MG63 (cell line): ENCODE data around the gene DGKI. TPM values are rescaled to one million over a fixed set of nuclear protein-coding genes. Genes with fewer than 3 reads are reported as not detected.

ENCODE experiments used
- DNase-seq: peaks from one replicate; pipeline ENCODE4 v3.0.0-alpha.2; 2020
- H3K27me3 ChIP-seq: fragments of 250-450 bp; sonication (Bioruptor Pico); 2 replicates; pipeline ENCODE4 v1.5.1; 2020; ENCODE audit warnings: mild to moderate bottlenecking, moderate library complexity
- H3K36me3 ChIP-seq: fragments of 250-450 bp; sonication (Bioruptor Pico); 2 replicates; pipeline ENCODE4 v1.5.1; 2020; ENCODE audit warnings: mild to moderate bottlenecking, moderate library complexity
- H3K4me3 ChIP-seq: fragments of 250-450 bp; sonication (Bioruptor Pico); 2 replicates; pipeline ENCODE4 v1.5.1; 2020; ENCODE audit warnings: mild to moderate bottlenecking, moderate library complexity
- H3K9me3 ChIP-seq: fragments of 250-450 bp; sonication (Bioruptor Pico); 2 replicates; pipeline ENCODE4 v1.5.1; 2020; ENCODE audit warnings: mild to moderate bottlenecking, moderate library complexity
- total RNA-seq: library from RNA; depleted of rRNA; stranded (reverse); fragments of >200 nt; shearing (Covaris generic); gene quantifications from 2 replicates; pipeline ENCODE4 v1.2.3, GENCODE V29; 2014; ENCODE audit warnings: low replicate concordance; rRNA removed

Gene DGKI
- 0.12 and 0.43 TPM in 2 replicates for total RNA-seq

DNA sequence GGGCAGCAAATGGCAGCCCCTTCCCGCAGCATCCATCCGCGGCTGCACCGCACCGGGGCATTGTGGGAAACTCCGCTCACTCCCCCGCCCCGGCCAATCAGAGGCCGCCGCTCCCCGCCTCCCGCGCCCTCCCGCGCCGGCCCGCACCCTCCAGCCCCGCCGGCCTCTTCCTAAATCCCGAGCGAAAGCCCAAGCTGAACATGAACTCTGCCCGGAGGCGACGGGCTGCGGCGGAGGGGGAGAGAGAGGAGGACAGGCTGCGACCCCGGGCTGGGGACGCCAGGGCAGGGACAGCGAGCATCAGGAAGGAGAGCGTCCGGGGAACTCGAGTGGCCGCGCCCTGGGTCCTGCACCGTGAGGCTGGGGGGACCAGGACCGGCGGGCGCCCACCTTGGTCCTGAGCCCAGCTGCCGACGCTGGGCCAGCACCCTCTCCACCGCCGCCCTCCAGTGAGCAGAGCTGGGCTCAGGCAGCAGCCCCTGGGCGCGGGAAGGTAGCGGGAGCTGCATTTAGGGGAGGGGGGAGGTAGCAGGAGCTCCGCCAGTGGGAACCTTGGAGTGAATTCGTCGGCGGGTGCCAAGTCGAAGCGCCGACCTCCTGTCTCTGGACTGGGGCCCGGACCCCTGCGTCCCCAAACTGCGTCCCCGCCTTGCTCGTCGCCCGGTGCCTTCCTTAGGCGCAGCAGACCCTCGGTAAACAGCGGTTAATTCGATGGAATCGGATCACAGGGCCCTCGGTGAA, at the start of gene DGKI:
Gene DGKI (minus strand): TSS at position 148 of the 741 bp plus-strand sequence.
- H3K9me3 ChIP-seq, result no peaks in the 10 kb centered on the region
- no peaks in the 10 kb centered on the region for H3K36me3 ChIP-seq
- DNase-seq, result no peak
- no peaks in the 10 kb centered on the region for H3K27me3 ChIP-seq
- no peak within 1 kb of the TSS; the same call in 1 of the 2 replicates for H3K4me3 ChIP-seq

DNA sequence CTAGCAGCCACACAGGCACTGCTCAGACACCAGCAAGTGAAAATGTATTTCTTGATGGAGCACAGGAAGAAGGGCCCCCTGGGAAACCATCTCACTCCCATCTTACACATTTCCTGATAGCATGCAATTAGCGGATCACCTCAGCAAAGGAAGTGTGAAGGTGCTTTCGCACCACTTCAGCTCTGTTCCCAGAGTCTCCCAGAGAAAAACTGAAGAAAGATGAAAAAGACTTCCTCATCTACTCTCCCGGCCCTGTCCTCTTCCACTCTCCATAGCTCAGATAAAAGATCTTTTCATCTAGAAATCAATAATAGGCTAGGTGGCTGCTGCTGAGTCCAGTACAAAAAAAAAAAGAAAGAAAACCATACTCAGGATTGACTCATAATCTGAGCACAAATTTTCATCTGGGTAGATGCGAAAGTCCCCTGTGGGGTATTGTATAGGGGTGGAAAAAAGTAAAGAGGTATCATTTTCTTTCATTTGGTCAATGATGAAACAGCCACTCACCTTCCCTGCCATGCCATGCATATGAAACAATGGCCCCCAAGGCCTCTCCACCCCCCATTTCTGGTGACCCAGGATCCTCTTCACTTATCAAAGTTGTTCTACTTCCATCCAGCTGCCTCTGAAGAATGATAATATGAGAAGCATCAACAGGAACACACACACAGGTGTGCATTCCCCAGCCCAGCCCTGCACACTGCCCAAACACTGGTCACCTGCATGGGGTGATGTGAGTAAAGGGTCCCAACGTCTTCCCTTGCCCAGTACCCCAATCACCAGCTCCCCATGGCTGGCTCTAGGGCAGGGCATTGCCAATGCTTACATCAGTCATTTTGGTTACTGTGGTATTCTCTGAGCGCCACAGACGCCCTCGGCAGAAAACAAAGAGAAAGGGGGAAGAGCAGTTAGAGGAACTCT, 48.8 kb upstream of the DGKI start:
- Histone ChIP-seq H3K4me3 (no peak overlapping the region), H3K36me3 (peaks cover 25% of the 10 kb centered on the region), H3K9me3 (no peaks in the 10 kb centered on the region), H3K27me3 (no peaks in the 10 kb centered on the region)
- DNase-seq, result no peak

DNA sequence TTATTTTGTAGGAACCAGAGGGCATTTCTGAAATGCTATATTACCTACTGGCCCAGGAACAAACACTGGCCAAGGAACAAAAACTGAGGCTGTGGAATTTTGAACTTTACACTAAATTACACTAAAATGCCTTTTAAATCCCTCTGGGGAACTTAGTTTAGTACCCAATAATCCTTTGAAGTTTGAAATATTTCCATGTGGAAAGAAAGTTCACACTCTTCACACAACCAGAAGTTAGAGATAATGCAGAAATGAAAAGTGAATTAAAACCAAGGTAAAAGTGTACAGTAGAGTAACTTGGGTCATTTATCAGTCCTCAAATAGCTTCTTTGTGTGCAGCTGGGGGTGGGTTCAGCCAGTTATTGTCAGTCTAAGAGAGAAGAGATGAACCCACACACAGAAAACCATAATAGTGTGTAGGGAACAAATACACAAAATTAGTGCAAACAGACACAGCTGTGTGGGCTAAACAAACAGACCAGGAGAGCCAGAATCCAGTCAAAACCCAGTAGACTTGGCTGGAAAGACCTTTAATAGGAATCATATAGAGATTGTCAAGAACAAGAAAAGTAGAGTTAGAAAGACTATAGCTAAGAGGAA, 46.5 kb upstream of the DGKI start:
- H3K36me3 ChIP-seq, result peaks cover 16% of the 10 kb centered on the region
- no peak overlapping the region for H3K4me3 ChIP-seq
- H3K27me3 ChIP-seq, result no peaks in the 10 kb centered on the region
- no peaks in the 10 kb centered on the region for H3K9me3 ChIP-seq
- DNase-seq, result no peak

DNA sequence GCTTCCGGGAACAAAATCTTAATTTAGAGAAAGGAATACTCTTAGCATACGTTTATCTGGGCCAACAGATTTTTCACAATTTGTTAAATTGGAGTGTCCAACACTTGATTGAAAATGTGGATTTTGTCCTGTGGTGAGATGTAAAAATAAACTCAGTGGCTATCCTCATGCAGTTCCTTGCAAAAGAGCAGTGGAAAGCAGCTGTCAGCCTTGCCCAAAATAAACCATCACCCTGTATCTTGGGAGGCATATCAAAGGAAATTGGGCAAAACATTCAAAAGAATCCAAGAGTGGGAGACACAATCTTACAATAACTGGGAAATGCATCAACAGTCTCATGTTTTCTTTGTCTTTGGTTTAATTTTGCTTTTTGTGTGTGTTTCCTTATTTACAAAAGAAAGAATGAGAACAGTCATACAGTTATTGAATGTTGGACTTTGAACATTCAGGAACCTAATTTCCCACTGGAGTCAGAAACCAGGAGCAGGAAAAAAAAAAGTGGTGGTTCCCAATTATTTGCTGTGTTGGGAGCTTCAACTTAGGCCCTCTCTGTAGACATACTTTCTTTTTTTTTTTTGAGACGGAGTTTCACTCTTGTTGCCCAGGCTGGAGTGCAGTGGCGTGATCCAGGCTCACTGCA, 44.4 kb upstream of the DGKI start:
- H3K9me3 ChIP-seq, result no peaks in the 10 kb centered on the region
- DNase-seq, result no peak
- H3K36me3 ChIP-seq, result peaks cover 4% of the 10 kb centered on the region
- no peaks in the 10 kb centered on the region for H3K27me3 ChIP-seq
- H3K4me3 ChIP-seq, result no peak overlapping the region

DNA sequence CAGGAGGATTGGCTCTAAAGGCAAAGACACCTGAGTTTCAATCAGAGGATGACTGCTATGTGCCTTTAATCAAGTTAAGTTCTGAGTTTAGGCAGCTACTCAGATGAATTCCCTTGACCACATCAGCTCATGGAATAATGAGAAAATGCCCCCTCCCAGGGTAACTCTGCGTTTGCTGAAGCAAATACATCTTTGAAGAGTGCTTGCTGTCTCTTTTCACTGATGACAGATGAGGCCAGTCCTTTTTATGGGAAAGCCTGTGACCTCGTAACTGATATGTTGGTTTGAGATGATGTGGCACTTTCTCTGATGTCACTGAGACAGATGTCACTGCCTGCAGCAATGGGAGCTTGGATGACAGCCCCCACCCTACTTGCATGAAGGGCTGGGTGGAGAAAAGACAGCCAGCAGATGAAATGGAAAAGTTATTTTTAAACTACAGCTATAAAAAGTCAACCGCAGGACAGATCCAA, 43.7 kb upstream of the DGKI start:
- Histone ChIP-seq H3K4me3 (no peak overlapping the region), H3K9me3 (no peaks in the 10 kb centered on the region), H3K36me3 (peaks cover 2% of the 10 kb centered on the region), H3K27me3 (no peaks in the 10 kb centered on the region)
- no peak for DNase-seq

DNA sequence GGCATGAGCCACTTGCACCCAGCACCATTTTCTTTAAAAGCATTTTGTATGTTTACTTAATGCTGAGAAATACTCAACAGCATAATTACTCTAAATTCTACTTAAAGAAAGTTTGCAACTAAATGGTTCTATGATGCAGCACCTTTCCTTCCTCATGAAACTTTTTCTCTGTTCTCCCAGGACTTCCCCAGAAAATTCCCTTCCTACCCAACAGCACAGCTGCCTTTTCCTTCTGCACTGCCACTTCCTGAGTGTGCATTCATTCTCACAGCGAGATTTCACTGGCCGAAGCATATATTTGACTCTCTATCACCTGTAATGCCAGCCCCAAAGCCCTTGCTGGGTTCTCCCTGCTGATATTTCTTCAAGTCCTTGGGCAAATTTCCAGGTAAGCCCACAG, 41.5 kb upstream of the DGKI start:
- peaks cover 8% of the 10 kb centered on the region for H3K36me3 ChIP-seq
- DNase-seq, result no peak
- no peaks in the 10 kb centered on the region for H3K27me3 ChIP-seq
- no peak overlapping the region for H3K4me3 ChIP-seq
- H3K9me3 ChIP-seq, result no peaks in the 10 kb centered on the region

DNA sequence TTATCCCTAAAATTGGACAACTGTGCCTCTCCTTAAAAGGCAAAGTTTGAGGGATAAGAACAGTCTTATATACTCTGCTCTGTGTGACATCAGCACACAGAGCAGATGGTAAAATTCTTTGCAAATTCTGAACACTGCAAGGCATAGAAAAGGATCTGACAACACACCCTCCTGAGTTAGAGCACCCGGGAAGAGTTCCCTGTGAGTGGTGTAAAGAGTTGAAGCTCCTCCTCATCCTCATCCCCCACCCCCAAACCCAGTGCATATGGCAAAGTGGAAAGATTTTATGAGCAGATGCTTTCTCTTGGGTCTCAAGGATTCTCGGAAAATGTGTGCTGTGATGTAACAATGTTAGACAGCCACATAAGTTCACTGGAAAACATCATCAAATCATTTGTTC, 40.0 kb upstream of the DGKI start:
- Histone ChIP-seq H3K36me3 (peaks cover 9% of the 10 kb centered on the region), H3K4me3 (no peak overlapping the region), H3K9me3 (no peaks in the 10 kb centered on the region), H3K27me3 (no peaks in the 10 kb centered on the region)
- no peak for DNase-seq

DNA sequence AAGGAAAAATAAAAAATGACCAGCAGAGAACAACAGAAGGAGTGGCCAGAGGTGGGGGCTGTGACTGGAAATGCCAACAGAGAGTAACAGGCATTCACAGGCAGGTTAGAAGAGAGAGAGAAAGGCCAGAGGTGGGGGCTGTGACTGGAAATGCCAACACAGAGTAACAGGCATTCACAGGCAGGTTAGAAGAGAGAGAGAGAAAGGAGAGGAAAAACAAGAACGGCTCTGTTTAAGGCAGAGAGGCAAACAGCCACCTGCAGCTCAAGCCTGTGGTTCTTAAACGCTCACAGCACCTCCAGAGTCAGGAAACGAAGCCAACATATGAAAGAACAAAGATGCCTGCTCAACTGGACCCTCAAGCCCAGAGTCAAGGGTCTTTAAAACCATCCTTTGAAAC, 39.5 kb upstream of the DGKI start:
- H3K36me3 ChIP-seq, result peaks cover 13% of the 10 kb centered on the region
- H3K4me3 ChIP-seq, result no peak overlapping the region
- H3K27me3 ChIP-seq, result no peaks in the 10 kb centered on the region
- DNase-seq, result no peak
- no peaks in the 10 kb centered on the region; the same call in 1 of the 2 replicates for H3K9me3 ChIP-seq

DNA sequence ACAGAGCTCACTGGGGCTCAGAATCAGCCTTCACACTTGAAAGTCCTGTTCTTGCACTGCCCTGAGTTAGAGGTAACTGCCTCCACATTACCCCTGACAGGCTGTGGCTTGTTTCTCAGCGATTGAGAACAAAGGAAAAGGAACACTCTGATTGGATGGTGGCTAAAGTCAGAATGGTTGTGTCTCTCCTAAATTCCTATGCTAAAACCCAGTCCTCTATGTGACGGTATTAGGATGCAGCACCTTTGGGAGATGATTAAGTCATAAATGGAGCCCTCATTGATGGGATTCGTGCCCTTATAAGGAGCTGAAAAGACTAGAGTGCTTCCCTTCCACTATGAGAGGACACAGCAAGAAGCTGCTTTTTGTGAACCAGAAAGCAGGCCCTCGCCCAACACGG, 38.9 kb upstream of the DGKI start:
- no peak for DNase-seq

DNA sequence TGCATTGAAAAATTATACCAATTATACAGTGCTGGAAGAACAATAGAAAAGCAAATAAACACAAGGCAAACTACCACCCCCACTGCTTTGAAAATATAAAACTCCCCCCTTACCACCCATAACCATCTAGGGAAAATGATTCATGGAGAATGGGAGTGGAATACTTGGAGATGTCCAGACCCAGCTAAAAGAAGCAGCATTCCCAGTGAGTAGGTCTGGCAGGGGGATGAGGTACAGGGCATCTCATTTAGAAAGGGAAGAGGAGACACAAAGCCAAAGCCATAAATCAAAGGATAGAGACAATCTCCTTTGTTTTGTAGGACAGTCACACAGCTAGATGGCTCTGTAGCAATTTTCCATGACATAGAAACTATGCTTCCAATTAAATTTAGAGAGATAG, 36.0 kb upstream of the DGKI start:
- H3K9me3 ChIP-seq, result no peaks in the 10 kb centered on the region; the same call in 1 of the 2 replicates
- DNase-seq, result peak; percentile 17
- H3K36me3 ChIP-seq, result peaks cover 18% of the 10 kb centered on the region
- no peak overlapping the region for H3K4me3 ChIP-seq
- no peaks in the 10 kb centered on the region for H3K27me3 ChIP-seq

More for the DNA sequence above, 38.9 kb upstream of the DGKI start:
- H3K9me3 ChIP-seq, result no peaks in the 10 kb centered on the region; the same call in 1 of the 2 replicates
- H3K36me3 ChIP-seq, result peaks cover 15% of the 10 kb centered on the region
- no peaks in the 10 kb centered on the region for H3K27me3 ChIP-seq
- H3K4me3 ChIP-seq, result no peak overlapping the region

DNA sequence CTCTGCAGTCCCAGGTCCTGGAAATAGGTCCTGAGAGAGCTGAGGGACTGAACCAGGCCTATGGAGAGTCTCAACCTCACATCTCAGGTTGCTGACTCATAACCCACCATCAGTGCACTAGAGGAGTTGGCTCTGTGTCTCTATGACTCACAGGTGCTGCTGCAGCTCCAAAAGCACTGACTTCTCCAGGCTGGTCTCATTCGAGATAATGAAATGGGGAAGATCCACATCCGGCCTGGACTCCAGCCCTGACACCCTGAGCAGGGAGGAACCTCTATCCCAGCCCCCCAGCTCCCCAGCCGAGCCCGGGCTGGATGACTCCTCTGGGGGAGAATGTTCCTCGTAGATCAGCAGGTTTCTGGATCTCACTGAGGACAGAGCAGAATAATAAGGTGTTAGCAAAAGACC, 35.5 kb upstream of the DGKI start:
- Histone ChIP-seq H3K36me3 (peaks cover 18% of the 10 kb centered on the region), H3K4me3 (no peak overlapping the region), H3K27me3 (no peaks in the 10 kb centered on the region), H3K9me3 (no peaks in the 10 kb centered on the region; the same call in 1 of the 2 replicates)
- peak; percentile 92 for DNase-seq

DNA sequence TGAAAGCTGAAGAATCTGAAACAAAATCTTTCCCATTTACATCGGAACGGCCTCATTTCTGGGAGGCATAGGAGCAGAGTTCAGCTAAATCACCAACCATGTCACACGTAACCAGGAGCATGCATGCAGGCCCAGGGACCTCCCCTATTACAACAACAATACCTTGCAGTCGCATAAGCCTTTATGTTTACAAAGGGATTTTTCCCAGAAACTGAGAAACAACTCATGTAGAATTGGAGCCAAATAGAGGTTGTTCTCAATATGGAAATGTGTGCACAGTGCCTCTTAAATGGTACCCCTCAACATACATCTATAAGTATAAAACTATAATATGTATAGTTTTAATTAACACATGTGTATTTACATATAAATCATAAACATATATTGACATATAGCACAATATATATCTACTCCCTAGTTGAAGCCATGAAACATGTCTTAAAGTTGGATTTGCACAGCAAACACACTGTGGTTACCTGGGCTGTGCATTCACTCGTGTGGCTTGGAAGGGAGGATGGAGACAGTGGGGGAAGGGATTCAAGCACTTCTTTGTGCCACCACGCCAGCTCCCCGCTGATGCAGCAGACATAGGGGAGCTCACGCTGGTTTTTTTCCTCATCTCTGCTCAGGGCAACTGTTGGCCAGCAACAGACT, 35.0 kb upstream of the DGKI start:
- Histone ChIP-seq H3K4me3 (no peak overlapping the region), H3K27me3 (no peaks in the 10 kb centered on the region), H3K36me3 (peaks cover 18% of the 10 kb centered on the region), H3K9me3 (no peaks in the 10 kb centered on the region; the same call in 1 of the 2 replicates)
- no peak for DNase-seq

DNA sequence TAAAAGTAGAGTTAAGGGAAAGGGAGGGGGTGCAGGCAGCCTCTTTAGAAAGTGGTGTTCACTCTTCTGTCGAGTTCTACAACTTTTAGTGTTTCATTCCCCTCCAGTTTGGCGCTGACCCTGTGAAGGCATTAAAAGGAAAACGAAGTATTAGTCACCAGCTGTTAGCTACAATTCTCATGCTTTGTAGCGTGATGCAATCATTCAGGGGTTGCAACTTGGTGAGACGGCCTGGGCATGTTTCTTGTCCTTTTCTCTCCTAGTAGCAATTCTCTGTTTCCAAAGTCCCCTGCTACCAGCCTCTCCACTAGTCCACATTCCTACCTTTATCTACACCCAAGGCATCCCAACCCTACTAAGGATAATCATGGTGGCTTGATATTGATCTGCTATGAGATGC, 33.7 kb upstream of the DGKI start:
- H3K27me3 ChIP-seq, result no peaks in the 10 kb centered on the region
- DNase-seq, result no peak
- no peak overlapping the region for H3K4me3 ChIP-seq
- H3K9me3 ChIP-seq, result no peaks in the 10 kb centered on the region; the same call in 1 of the 2 replicates
- peaks cover 20% of the 10 kb centered on the region for H3K36me3 ChIP-seq

DNA sequence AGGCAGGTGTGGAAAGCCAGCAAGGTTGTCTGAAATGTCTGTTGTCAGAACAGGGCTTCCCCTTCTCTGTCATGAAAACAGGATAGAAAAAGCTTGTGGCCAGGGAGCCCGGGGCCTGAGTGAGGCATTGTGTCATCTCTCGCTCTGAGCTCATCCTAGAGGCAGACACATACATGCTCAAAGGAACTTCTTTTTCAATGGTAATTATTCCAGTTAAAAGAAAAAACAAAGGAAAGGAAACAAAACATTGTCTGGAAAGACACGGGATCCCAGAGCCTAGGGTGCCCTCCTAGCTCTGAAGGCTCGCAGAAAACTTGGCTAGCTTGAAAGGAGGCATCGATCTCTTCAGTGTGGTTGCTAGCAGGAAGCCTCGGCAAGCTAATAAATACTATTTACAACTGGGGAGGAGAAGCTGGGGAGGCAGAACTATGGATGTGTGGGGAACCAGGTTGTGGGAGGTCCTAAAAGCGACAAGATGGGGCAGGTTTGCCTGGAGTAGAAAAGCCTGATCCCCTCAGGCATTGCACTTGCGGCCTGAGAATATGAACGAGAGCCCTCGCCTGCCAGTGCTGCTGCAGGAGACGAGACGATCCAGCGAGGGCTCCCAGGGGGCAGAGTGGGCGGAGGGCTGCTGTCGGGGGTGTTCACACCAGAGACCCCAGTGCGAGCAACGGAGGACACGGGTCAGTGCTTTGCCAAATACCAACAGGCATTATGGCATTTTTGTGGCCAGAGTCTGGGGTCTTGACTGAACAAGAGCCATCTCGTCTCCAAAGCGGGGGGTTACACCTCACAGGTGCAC, 32.8 kb upstream of the DGKI start:
- Histone ChIP-seq H3K9me3 (no peaks in the 10 kb centered on the region; the same call in 1 of the 2 replicates), H3K27me3 (no peaks in the 10 kb centered on the region), H3K36me3 (peaks cover 20% of the 10 kb centered on the region), H3K4me3 (no peak overlapping the region)
- no peak for DNase-seq

DNA sequence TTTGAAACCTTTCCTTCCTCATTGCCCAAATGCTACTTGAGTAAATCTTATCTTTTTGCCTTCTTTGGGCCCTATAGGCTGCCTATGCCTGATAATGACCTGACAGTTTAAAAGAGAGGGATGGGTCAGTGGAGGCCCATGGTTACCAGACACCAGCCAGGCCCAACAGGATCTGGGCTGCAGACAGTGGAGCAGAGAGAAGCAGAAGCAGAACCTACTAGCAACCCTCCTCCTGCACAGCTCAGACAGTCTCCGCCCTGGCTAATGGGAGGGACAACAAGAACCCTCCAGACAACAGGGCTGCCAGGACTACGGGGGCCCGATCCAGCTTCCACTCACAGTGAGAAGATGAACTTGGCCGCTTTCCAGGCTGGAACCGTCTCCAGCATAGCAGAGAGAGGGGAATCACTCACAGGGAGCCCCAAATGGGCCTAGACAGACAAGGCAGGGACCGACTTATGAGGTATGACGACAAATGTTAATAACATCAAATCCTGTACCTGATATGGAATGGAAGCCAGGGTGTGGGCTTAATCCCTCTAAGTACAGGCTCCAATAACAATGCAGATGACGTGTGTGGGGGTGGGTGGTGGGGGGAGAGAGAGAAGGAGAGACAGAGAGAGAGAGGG, 31.7 kb upstream of the DGKI start:
- H3K4me3 ChIP-seq, result no peak overlapping the region
- H3K36me3 ChIP-seq, result peaks cover 15% of the 10 kb centered on the region
- no peaks in the 10 kb centered on the region; the same call in 1 of the 2 replicates for H3K9me3 ChIP-seq
- DNase-seq, result no peak
- H3K27me3 ChIP-seq, result no peaks in the 10 kb centered on the region
